Eye (tissue), 1 donor: ENCODE data around the gene FAM222A.

ENCODE experiments used
- DNase-seq: peaks from one replicate; pipeline ENCODE4 v3.0.0-alpha.2; 2015

Gene FAM222A

DNA sequence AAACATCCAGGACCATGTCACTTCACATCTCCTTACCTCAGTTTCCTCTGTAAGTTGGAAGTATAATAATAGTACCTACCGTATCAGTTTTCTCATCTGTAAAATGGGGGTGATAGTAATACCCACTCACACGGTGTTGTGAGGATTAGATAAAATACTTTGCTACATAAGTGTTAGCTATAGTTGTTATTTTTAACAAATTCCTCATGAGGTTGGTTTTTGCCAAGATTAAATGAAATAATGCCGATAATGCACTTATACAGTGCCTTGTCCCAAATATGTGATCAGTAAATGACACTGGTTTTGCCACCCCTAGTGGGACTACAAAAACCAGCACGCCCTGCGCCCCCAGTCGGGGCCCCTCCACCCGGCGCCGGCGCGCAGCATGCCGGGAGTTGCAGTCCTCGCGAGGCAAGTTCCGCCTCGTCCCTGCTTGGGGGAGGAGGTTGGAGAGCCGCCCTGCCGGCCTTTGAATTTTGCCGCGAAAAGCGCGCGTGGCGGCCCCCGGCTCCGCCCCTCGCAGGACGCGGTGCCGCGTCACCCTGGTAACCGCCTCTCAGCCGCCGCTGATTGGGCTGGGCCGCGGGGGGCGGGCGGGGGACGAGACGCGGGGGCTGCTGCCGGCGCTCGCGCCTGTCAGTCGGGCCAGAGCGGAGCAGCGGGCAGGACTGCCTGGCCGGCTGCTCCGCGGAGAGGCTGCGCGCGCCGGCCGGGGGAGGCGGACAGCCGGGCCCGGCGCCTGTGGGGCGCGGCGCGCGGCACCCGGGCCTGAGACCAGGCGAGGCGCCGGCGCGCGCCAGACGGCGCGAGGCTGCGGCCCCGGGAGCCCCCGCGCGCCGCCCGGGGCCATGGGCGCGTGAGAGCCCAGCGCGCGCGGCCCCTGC is at the start of gene FAM222A:
FAM222A (plus strand) TSS at position 639 of the 884 bp plus-strand sequence. CDS start 30,322 bp downstream, outside the sequence.
- peak; percentile 98 for DNase-seq

GRCh38 chr12:109664402-109664801 is 49.2 kb upstream of the FAM222A start:
- no peak for DNase-seq

GRCh38 chr12:109666068-109666467 is 47.6 kb upstream of the FAM222A start:
- DNase-seq = no peak

DNA sequence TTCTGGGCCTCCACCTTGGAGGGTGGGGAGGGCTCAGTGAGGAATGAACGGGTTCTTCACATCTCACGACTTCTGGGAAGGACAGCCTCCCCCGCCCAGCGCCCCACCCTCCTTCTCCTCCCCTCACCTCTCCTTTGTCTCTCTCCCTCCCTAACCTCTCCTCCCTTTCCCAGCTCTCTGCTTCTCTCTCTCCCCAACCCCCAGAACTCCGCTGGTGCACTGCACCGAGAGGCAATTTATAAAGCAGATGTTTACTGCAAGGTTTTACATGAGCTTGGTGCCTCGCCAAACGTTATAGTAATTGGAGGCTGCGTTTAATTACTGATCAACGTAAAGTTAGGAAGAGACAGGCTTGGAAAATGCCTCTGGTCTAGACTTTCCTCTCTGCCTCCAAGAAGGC is 42.9 kb upstream of the FAM222A start:
- peak; percentile 34 for DNase-seq

- DNase-seq = no peak
Measured at GRCh38 chr12:109671502-109671901, 42.1 kb upstream of the FAM222A start.

DNA sequence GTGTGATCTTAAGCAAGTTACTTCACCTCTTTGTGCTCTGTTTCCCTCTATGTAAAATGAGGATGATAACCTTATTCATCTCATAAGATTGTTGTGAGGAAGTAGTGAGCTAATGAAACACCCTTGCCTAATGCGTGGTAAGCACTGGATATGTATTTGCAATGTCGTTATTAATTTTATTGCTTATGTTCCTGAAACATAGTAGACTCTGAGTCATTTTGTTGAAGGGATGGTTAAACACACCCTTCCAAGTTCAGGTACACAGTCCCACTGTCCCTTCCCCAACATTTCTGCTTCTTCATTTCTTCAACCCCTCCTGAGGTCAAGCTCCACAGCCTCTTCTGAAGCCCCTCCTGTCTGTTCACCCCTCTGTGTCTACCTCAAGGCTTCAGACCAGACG is 40.2 kb upstream of the FAM222A start:
- DNase-seq = no peak

GRCh38 chr12:109673884-109674283 is 39.7 kb upstream of the FAM222A start:
- DNase-seq = no peak

- DNase-seq = no peak
Measured at GRCh38 chr12:109675411-109675810, 38.2 kb upstream of the FAM222A start.

DNA sequence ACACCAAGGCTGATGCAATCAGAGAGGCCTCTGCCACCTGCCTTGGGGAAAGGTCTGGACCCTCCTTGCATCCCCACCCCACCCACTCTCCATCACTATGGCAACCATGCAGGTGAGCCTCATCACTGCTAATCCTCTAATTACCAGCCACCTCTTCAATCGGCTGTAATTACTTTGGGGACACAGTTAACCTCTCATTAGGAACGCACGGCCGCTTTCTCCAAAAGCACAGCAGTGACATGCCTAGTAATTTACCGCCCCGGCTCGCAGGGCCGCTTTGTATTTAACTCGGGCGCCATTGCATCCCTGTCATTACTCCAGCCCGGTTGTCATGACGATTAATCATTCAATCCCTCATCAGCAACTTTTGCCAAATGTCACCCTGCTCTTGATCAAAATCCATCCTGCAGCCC is 36.3 kb upstream of the FAM222A start:
- DNase-seq = peak; percentile 82

DNA sequence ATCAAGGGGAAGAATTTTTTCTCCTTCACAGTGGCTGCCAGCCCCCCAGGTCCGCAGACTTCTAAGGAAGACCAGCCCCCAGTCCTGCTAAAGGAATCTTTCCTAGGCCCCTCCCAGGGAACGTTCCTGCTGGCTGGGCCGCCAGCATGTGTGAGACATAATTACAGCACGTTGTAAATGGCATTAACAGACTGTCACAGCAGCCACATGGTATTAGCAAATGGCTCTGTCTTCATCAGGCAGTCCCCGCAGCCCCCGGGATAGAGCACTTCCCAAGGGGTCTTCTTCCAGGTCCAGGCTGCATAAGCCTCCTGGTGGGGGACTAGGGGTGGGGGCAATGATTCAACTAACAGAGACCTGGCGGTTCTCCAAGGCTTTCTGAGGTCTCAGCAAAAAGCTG is 34.9 kb upstream of the FAM222A start:
- peak; percentile 64 for DNase-seq

DNA sequence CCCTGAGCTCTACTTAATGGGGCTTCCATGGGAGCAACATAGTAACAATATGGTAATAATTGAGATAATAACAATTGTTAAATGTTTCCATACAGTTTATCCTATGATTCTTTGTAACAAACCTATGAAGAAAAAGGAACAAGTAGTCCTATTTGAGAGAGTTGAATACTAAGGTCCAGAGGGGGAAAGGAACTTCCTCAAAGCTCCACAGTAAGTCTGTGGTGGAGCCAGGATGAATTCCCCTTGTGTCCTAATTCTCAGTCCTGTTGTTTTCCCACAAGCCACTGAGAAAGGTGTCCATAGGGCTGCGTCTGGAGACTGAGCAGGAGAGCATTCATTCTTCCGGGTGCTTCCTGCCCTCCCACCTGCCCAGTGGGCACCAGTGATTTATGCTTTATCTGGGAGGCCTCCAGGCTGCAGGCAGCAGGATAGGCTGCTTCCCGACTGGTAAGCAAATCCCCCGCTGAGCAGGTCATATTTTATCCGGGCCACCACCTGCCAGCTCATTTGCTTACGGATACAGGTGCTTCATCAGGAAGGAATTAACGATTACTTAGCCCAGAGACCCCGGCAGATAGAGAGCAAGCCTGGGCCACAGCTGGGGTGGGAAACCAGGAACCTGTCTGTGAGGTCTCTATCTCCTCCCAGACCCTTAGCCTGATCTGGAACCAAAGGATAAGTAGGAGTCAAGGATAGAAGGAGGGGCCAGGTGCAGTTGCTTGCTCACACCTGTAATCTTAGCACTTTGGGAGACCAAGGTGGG is 33.9 kb upstream of the FAM222A start:
- no peak for DNase-seq

DNA sequence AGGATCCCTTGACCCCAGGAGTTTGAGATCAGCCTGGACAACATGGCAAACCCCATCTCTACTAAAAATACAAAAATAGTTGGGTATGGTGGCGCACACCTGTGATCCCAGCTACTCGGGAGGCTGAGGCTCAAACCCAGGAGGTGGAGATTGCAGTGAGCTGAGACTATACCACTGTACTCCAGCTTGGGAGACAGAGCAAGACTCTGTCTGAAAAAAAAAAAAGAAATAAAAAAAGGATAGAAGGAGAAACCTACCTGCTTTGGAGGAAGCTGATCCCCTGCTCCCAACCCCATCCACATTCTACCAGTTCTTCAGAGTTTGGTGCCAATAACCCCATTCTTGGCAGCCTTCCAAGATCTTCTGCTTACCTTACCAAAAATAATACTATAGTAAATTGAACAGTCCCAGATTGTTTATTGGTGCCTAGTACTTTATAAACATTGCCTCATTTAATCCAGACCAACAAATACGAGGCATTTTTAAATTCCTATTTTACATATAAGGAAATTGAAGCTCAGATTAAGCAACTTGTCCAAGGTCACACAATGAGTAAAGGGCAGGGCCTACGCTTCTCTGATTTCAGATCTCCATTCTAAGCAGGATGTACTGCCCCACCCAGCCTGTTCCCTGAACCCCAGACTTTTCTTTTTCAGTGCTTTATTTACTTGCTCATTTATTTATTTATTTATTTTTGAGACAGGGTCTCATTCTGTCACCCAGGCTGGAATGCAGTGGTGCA is 33.2 kb upstream of the FAM222A start:
- DNase-seq = no peak

GRCh38 chr12:109681986-109682707 is 31.5 kb upstream of the FAM222A start:
- no peak for DNase-seq

DNA sequence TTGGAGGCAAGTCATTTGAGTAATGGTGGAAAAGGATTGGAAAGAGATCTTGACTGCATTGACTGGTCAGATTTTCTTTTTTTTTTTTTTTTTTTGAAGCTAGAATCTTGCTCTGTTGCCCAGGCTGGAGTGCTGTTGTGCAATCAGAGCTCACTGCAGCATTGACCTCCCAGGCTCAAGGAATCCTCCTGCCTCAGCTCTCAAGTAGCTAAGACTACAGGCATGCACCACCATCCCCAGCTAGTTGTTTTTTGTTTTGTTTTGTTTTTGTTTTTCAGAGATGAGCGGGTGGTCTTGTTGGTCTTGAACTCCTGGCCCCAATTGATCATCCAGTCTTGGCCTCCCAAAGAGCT is 30.9 kb upstream of the FAM222A start:
- no peak for DNase-seq

DNA sequence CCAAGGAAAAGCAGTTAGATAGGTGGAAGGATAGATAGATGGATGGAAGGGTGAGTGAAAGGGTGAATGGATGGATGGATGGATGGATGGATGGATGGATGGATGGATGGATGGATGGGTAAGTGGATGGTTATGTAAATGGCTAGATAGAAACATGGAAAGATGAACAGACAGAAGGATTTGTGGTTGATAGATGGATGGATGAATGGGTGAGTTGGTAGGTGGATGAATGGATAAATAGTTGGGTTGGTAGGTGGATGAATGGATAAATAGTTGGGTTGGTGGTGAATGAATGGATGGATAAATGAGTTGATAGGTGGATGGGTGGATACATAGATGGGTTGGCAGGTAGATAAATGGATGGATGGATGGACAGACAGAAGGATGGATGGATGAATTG is 30.3 kb upstream of the FAM222A start:
- no peak for DNase-seq

DNA sequence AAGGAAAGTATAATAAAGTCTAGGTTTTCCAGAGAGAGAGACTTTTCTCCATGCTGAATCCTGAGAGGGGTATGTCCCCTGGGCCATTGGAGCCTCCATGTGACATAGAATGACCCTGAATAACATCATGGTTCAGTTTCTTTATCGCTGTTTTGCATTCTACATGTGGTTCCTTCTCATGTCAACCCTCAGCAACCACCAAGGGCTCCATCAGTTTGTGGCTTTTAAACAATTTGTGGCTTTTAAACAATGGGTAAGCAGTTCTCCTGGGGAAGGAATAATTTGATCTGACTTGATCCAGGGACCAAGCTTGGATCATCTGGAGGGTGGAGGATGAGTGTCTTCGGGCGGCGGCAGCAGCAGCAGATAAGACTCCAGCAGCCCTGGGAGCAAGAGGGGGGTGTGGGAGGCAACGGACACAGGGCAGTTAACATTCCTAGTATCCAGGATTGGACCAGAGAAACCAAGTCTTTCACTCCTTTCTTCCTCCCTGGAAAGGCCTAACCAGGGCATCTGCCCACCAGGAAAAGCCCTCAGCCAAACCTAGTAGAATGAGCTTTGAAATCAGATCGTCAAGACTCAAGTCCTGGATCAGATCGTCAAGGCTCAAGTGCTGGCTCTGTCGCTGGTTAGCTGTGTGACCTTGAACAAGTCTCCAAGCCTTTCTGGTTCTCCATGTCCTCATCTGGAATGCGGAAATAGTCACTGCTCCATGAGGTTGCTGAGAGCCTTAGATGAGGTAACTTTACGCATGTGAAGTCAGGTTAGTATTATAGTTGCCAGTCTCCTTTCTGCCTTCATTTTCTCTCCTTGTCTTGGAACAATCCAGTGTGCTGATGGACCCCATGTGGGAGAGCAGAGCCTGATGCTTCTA is 27.8 kb upstream of the FAM222A start:
- no peak for DNase-seq

DNA sequence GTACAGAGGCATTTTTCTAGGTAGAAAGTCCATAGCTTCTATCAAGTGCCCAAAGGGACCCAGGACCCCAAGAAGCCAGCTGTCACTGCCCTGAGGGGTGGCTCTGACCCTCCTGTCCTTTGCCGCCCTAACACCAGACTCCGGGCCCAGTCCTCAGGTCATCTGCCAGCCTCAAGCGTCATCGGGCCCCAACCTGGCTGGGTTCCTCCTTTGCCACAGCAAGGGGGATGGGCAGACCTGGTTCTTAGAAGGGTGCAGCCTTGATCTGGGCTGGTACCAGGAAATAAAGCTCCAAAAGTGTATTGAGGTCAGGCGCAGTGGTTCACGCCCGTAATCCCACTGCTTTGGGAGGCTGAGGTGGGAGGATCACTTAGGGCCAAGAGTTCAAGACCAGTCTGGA is 27.1 kb upstream of the FAM222A start:
- DNase-seq = no peak

GRCh38 chr12:109687250-109687649 is 26.4 kb upstream of the FAM222A start:
- DNase-seq = no peak

- no peak for DNase-seq
Measured at GRCh38 chr12:109689426-109689825, 24.2 kb upstream of the FAM222A start.

- no peak for DNase-seq
Measured at GRCh38 chr12:109693160-109693559, 20.5 kb upstream of the FAM222A start.
